ENCODE results near the gene KSR1.

DNA sequence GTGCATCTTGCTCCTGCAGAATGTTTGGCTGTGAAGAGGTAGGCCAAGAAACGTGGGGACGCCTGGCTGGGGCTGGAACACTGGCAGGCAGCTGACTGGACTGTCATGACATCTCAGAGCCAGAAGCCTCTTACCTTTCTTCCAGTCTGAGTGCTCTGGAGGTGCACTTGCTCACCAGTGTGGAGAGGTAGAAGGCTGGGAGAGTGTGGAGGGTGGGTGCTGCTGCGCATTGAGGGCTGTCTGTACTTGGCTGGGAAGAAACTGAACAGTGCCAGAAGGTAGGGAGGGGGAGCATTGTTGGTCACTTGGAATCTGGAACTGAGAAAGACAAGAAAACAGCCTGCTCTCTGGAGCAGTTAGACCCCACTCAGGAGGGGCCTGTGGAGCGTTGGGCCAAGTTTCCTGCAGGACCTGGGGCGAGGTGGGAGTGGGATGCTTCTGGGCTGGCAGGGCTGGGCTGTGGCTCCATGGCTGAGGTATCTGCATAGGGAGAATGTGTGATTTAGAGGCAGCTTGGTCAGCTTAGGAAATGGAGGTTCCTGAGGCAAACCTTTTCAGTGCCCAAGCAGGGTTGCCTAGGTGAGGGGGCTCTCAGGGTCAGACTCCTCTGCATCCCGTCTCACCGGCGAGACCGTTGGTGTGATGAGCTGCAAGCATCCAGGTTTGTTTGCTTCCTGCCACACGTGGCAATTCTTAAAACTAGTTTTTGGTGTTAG is 55.1 kb downstream of the KSR1 start:
- TF ChIP-seq, protein P1, sequence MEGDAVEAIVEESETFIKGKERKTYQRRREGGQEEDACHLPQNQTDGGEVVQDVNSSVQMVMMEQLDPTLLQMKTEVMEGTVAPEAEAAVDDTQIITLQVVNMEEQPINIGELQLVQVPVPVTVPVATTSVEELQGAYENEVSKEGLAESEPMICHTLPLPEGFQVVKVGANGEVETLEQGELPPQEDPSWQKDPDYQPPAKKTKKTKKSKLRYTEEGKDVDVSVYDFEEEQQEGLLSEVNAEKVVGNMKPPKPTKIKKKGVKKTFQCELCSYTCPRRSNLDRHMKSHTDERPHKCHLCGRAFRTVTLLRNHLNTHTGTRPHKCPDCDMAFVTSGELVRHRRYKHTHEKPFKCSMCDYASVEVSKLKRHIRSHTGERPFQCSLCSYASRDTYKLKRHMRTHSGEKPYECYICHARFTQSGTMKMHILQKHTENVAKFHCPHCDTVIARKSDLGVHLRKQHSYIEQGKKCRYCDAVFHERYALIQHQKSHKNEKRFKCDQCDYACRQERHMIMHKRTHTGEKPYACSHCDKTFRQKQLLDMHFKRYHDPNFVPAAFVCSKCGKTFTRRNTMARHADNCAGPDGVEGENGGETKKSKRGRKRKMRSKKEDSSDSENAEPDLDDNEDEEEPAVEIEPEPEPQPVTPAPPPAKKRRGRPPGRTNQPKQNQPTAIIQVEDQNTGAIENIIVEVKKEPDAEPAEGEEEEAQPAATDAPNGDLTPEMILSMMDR (IDR thresholded peaks at IDR 0.05): no peak
- TF ChIP-seq POLR2AphosphoS5 (IDR thresholded peaks at IDR 0.05) (no peak), POLR2A (IDR thresholded peaks at IDR 0.05) (no peak)
